Measurements from ENCODE around the gene NOD1. TPM values are rescaled to one million over a fixed set of nuclear protein-coding genes. Genes with fewer than 3 reads are reported as not detected.

The NOD1 gene
- total and polyA plus RNA-seq, 2 of the 8 experiments (the other 6 are each of a cell fraction or from before 2014, with no cell fraction given) = 3.8 to 6.5 TPM

- no peak overlapping the region for H3K23ac ChIP-seq (ENCODE audit: insufficient read length)
- H3K79me2 ChIP-seq (ENCODE audit: control insufficient read depth in 1 of 2, insufficient read depth in 2 of 2, low read length in 2 of 2) = no peaks in the 10 kb centered on the region
- WGBS, 2 experiments (ENCODE audit: extremely low coverage in 1 of 2, insufficient coverage in 1 of 2, insufficient read length in 1 of 2, insufficient replicate concordance in 2 of 2, low coverage in 1 of 2, low lambda C conversion rate in 2 of 2, missing lambda C conversion rate in 1 of 2) = 88% methylated on average over 9 of the region's 9 CpGs; no CpG with 5 or more reads in 1 of the 2 experiments
- no peak overlapping the region for H3K4me2 ChIP-seq (ENCODE audit: insufficient read depth in 1 of 2, low read depth in 2 of 2, low read length in 2 of 2)
- ChIA-PET POLR2A (ENCODE audit: partially characterized antibody) (interaction anchor here (1.3 kb wide), 1 partner anchor 9 kb away, joined by 4 read pairs; no protein-coding TSS in a partner anchor), CTCF (ENCODE audit: partially characterized antibody) (interaction anchor here (1.0 to 1.9 kb wide), 2 partner anchors 10 to 50 kb away, joined by 3 to 17 read pairs; no protein-coding TSS in a partner anchor)
- no peak overlapping the region for H4K8ac ChIP-seq (ENCODE audit: extremely low read depth, insufficient read depth, low read length)
- no peak overlapping the region for H3K27ac ChIP-seq (ENCODE audit: low read depth, low read length)
- H3K23me2 ChIP-seq (ENCODE audit: low read depth, low read length) = no peaks in the 10 kb centered on the region
- no peak overlapping the region for H2AK5ac ChIP-seq (ENCODE audit: low read depth, low read length)
- H4K91ac ChIP-seq (replicated peaks; ENCODE audit: insufficient read length, low read length) = no peak overlapping the region
- H3K4me3 ChIP-seq (ENCODE audit: extremely low read depth in 1 of 4, insufficient read depth in 2 of 4, low read depth in 3 of 4, low read length in 4 of 4) = no peak overlapping the region
- no peak overlapping the region for H2AFZ ChIP-seq (ENCODE audit: low read length)
- no peaks in the 10 kb centered on the region for H3K79me1 ChIP-seq (ENCODE audit: low read depth, low read length)
- no peak for FAIRE-seq
- no peak overlapping the region for H3K9ac ChIP-seq (replicated peaks in 1 of 4; ENCODE audit: extremely low read depth in 1 of 4, low read depth in 3 of 4, low read length in 3 of 4)
- H3K4ac ChIP-seq (replicated peaks; ENCODE audit: insufficient read length, low read depth, low read length) = no peak overlapping the region
- H3K27me3 ChIP-seq (replicated peaks in 1 of 4; ENCODE audit: control insufficient read depth in 3 of 4, extremely low read depth in 1 of 4, insufficient read depth in 3 of 4, low read length in 3 of 4) = no peaks in the 10 kb centered on the region
- peaks cover 0 to 2% (median 0%) of the 10 kb centered on the region in 4 experiments; a peak in 2 of 7 replicates for H3K4me1 ChIP-seq (replicated peaks in 1 of 4; ENCODE audit: control insufficient read depth in 3 of 4, insufficient read depth in 4 of 4, low read length in 3 of 4)
- H4K20me1 ChIP-seq (replicated peaks in 1 of 2; ENCODE audit: control insufficient read depth in 1 of 2, insufficient read depth in 2 of 2, low read length in 2 of 2) = no peaks in the 10 kb centered on the region
- no peak overlapping the region for H3K56ac ChIP-seq (replicated peaks; ENCODE audit: insufficient read length, low read depth, low read length)
- no peaks in the 10 kb centered on the region for H3K36me3 ChIP-seq (ENCODE audit: control insufficient read depth in 2 of 4, insufficient read depth in 4 of 4, low read length in 3 of 4)
- H2BK20ac ChIP-seq (ENCODE audit: low read length) = no peak overlapping the region
- no peak for TF ChIP-seq TEAD4 (IDR thresholded peaks at IDR 0.05; ENCODE audit: low read depth, low read length)
- no peak for TF ChIP-seq SRF (IDR thresholded peaks at IDR 0.05; ENCODE audit: low read depth, low read length)
- no peak for TF ChIP-seq BACH1 (IDR thresholded peaks at IDR 0.05; ENCODE audit: low read length)
- no peak for TF ChIP-seq TAF7 (optimal IDR thresholded peaks at IDR 0.05; ENCODE audit: borderline replicate concordance, low read depth, low read length)
- TF ChIP-seq CEBPB (IDR thresholded peaks at IDR 0.05; ENCODE audit: low read depth, low read length) = no peak
- no peak for TF ChIP-seq CBX8 (IDR thresholded peaks at IDR 0.05; ENCODE audit: borderline replicate concordance, low read depth, low read length)
- no peak for TF ChIP-seq RFX5 (IDR thresholded peaks at IDR 0.05; ENCODE audit: borderline replicate concordance, low read depth, low read length)
- no peak for TF ChIP-seq POU5F1 (IDR thresholded peaks at IDR 0.05; ENCODE audit: low read depth, low read length)
- TF ChIP-seq BRCA1 (IDR thresholded peaks at IDR 0.05; ENCODE audit: low read depth, low read length) = no peak
- TF ChIP-seq BCL11A (IDR thresholded peaks at IDR 0.05; ENCODE audit: low read depth in 2 of 2, low read length in 2 of 2) = no peak
- TF ChIP-seq JUND (IDR thresholded peaks at IDR 0.05; ENCODE audit: low read length) = no peak
- no peak overlapping the region for H2BK15ac ChIP-seq (ENCODE audit: low read length)
- H3K14ac ChIP-seq (ENCODE audit: insufficient read length) = no peak overlapping the region
- no peak overlapping the region for H2BK120ac ChIP-seq (replicated peaks; ENCODE audit: low read depth, low read length)
- H3K9me3 ChIP-seq (ENCODE audit: insufficient read depth in 2 of 2, low read depth in 1 of 2, low read length in 1 of 2) = no peaks in the 10 kb centered on the region
- H2BK12ac ChIP-seq (ENCODE audit: low read depth, low read length) = no peak overlapping the region
- no peak overlapping the region for H3K18ac ChIP-seq (ENCODE audit: extremely low read depth, low read length)
- DNase-seq (ENCODE audit: low read depth in 1 of 2, low spot score in 2 of 2) = no peak
- H4K5ac ChIP-seq (ENCODE audit: insufficient read length, low read depth, low read length) = no peak overlapping the region
- no peak overlapping the region for H2BK5ac ChIP-seq (ENCODE audit: low read depth, low read length)
These were observed 18.9 kb downstream of the NOD1 start for GRCh38 chr7:30459591-30460245.

All from H1 (cell line).